GM12878 (cell line): ENCODE data around the gene IMMP2L.

Source experiments
- BACH1 ChIP-seq: fragments of 450-650 bp; IDR thresholded peaks from 2 replicates; pipeline ENCODE4 v1.6.1; 2017; ENCODE audit warnings: mild to moderate bottlenecking, borderline replicate concordance
- EZH2 ChIP-seq: IDR thresholded peaks from 2 replicates; pipeline ENCODE4 v1.6.1; 2012; ENCODE audit warnings: low read depth, mild to moderate bottlenecking, control low read depth, inconsistent platforms, low read length, borderline replicate concordance; ENCODE audit not compliant: control insufficient read depth
- JUNB ChIP-seq: IDR thresholded peaks from 2 replicates; pipeline ENCODE4 v1.6.1; 2016; ENCODE audit warnings: antibody characterized with exemption, mild to moderate bottlenecking
- JUND ChIP-seq: IDR thresholded peaks from 2 replicates; pipeline ENCODE4 v1.6.1; 2012; ENCODE audit warnings: low read depth, mild to moderate bottlenecking, low read length, improper control_type of control experiment, moderate library complexity
- KDM1A ChIP-seq: fragments of 200-600 bp; sonication (generic); IDR thresholded peaks from 2 replicates; pipeline ENCODE4 v1.6.1; 2016; ENCODE audit warnings: borderline replicate concordance
- POLR2AphosphoS5 ChIP-seq: IDR thresholded peaks from 2 replicates; pipeline ENCODE4 v1.6.1; 2011; ENCODE audit warnings: mild to moderate bottlenecking, low read length, inconsistent platforms
- RCOR1 ChIP-seq: conservative IDR thresholded peaks from 2 replicates; pipeline ENCODE4 v1.6.1; 2012; ENCODE audit warnings: low read depth, low read length, improper control_type of control experiment
- RFX5 ChIP-seq: IDR thresholded peaks from 2 replicates; pipeline ENCODE4 v1.6.1; 2011; ENCODE audit warnings: low read depth, low read length, improper control_type of control experiment
- TF ChIP-seq, protein P1 (sequence below): fragments of 450-650 bp; IDR thresholded peaks from 2 replicates; pipeline ENCODE4 v1.6.1; 2016; ENCODE audit warnings: mild to moderate bottlenecking
- TF ChIP-seq, protein P2 (sequence below): IDR thresholded peaks from 2 replicates; pipeline ENCODE4 v1.6.1; 2011; ENCODE audit warnings: borderline replicate concordance, low read depth, mild to moderate bottlenecking, moderate library complexity, mixed read lengths, low read length; ENCODE audit not compliant: insufficient read depth; ENCODE audit errors: extremely low read length
- TF ChIP-seq, protein P3 (sequence below), 3 experiments: IDR thresholded peaks in 2 of 3; conservative IDR thresholded peaks in 1 of 3; 2 replicates each; pipeline ENCODE4 v1.5.1; 2011; ENCODE audit warnings: low read depth in 3 of 3, low read length in 3 of 3, mild to moderate bottlenecking in 3 of 3, control low read depth in 2 of 3, moderate library complexity in 2 of 3, inconsistent platforms in 1 of 3, mixed read lengths in 1 of 3; ENCODE audit not compliant: control insufficient read depth in 2 of 3, insufficient read depth in 1 of 3; ENCODE audit errors: extremely low read depth in 1 of 3

DNA sequence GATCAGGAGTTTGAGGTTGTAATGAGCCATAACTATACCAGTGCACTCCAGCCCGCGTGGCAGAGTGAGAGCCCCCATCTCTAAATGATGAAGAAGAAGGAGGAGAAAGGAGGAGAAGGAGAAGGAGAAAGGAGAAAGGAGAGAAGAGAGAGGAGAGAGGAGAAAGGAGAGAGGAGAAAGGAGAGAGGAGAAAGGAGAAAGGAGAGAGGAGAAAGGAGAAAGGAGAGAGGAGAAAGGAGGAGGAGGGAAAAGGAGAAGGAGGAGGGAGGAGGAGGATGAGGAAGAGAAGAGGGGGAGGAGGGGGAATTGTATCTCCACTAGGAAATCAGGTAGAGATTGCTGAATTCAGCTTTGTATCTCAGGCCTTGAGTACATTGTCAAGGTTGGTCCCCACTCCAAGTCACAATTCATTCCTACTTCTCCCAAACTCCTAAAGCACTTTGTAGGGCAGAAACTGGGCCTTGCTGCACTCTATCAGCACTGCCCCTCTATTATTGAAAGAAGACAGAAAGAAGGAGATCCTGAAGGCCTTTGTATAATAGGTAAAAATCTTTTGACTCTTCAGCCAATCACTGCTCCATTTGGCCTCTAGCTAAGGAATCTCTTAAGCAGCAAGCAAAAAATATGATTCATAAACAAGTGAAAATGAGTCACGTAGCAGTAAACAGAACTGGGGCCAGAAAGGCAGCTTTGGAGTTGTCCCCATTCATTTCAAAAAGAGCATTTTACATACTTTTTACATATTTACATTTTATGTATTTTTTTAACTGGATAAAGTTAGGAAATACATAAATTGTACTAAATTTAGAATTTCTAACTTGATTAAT lies 178.0 kb downstream of the IMMP2L start:
- TF ChIP-seq POLR2AphosphoS5 (no peak), RCOR1 (no peak), JUNB (no peak), BACH1 (no peak), KDM1A (no peak), RFX5 (no peak), EZH2 (no peak), JUND (no peak)
- TF ChIP-seq, protein P1, sequence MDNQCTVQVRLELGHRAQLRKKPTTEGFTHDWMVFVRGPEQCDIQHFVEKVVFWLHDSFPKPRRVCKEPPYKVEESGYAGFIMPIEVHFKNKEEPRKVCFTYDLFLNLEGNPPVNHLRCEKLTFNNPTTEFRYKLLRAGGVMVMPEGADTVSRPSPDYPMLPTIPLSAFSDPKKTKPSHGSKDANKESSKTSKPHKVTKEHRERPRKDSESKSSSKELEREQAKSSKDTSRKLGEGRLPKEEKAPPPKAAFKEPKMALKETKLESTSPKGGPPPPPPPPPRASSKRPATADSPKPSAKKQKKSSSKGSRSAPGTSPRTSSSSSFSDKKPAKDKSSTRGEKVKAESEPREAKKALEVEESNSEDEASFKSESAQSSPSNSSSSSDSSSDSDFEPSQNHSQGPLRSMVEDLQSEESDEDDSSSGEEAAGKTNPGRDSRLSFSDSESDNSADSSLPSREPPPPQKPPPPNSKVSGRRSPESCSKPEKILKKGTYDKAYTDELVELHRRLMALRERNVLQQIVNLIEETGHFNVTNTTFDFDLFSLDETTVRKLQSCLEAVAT = no peak
- TF ChIP-seq, protein P2, sequence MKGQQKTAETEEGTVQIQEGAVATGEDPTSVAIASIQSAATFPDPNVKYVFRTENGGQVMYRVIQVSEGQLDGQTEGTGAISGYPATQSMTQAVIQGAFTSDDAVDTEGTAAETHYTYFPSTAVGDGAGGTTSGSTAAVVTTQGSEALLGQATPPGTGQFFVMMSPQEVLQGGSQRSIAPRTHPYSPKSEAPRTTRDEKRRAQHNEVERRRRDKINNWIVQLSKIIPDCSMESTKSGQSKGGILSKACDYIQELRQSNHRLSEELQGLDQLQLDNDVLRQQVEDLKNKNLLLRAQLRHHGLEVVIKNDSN = no peak
- TF ChIP-seq, protein P3, sequence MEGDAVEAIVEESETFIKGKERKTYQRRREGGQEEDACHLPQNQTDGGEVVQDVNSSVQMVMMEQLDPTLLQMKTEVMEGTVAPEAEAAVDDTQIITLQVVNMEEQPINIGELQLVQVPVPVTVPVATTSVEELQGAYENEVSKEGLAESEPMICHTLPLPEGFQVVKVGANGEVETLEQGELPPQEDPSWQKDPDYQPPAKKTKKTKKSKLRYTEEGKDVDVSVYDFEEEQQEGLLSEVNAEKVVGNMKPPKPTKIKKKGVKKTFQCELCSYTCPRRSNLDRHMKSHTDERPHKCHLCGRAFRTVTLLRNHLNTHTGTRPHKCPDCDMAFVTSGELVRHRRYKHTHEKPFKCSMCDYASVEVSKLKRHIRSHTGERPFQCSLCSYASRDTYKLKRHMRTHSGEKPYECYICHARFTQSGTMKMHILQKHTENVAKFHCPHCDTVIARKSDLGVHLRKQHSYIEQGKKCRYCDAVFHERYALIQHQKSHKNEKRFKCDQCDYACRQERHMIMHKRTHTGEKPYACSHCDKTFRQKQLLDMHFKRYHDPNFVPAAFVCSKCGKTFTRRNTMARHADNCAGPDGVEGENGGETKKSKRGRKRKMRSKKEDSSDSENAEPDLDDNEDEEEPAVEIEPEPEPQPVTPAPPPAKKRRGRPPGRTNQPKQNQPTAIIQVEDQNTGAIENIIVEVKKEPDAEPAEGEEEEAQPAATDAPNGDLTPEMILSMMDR (IDR thresholded peaks at IDR 0.05 in 2 of 3, conservative IDR thresholded peaks at IDR 0.05 in 1 of 3; ENCODE audit: control insufficient read depth in 2 of 3, extremely low read depth in 1 of 3, insufficient read depth in 1 of 3, low read depth in 3 of 3, low read length in 3 of 3) = no peak
